ENCODE results near the gene LSAMP.
A peak's percentile ranks its signal among the peaks of the same experiment; 100 is the strongest.
"Not testable (repeated sequence)": the region's sequence is repeated elsewhere in the genome, so short reads cannot be mapped to it uniquely, and the experiment has no call there.

LSAMP gene

GRCh38 chr3:115831864-115832263, 613.4 kb downstream of the LSAMP start:
- DNase-seq = no peak

- no peak for DNase-seq
Observed at GRCh38 chr3:115830764-115831395, 614.4 kb downstream of the LSAMP start.

GRCh38 chr3:115828401-115828800, 616.9 kb downstream of the LSAMP start:
- no peak for DNase-seq

GRCh38 chr3:115827495-115827894, 617.8 kb downstream of the LSAMP start:
- DNase-seq = no peak

GRCh38 chr3:115825046-115825445, 620.2 kb downstream of the LSAMP start:
- DNase-seq = no peak

GRCh38 chr3:115823083-115823482, 622.2 kb downstream of the LSAMP start:
- DNase-seq = no peak

- DNase-seq = no peak
Observed at GRCh38 chr3:115822579-115822978, 622.7 kb downstream of the LSAMP start.

- DNase-seq = peak; percentile 58 to 91
Observed at GRCh38 chr3:115819785-115820384, 625.4 kb downstream of the LSAMP start.

GRCh38 chr3:115814778-115815380, 630.4 kb downstream of the LSAMP start:
- DNase-seq = peak; percentile 69 to 85

GRCh38 chr3:115814006-115814405, 631.3 kb downstream of the LSAMP start:
- DNase-seq = no peak

- DNase-seq = no peak
Observed at GRCh38 chr3:115808816-115809215, 636.5 kb downstream of the LSAMP start.

GRCh38 chr3:115808244-115808643, 637.0 kb downstream of the LSAMP start:
- no peak for DNase-seq

GRCh38 chr3:115806501-115806900, 638.8 kb downstream of the LSAMP start:
- DNase-seq = no peak

GRCh38 chr3:115805520-115805919, 639.8 kb downstream of the LSAMP start:
- no peak for DNase-seq

GRCh38 chr3:115804713-115805119, 640.6 kb downstream of the LSAMP start:
- no peak for DNase-seq

GRCh38 chr3:115804200-115804599, 641.1 kb downstream of the LSAMP start:
- DNase-seq = no peak

GRCh38 chr3:115803661-115804060, 641.6 kb downstream of the LSAMP start:
- DNase-seq = no peak

GRCh38 chr3:115800489-115801075, 644.7 kb downstream of the LSAMP start:
- no peak for DNase-seq

GRCh38 chr3:115800065-115800464, 645.2 kb downstream of the LSAMP start:
- not testable (repeated sequence) for DNase-seq

- DNase-seq = no peak
Observed at GRCh38 chr3:115792206-115792955, 652.9 kb downstream of the LSAMP start.

GRCh38 chr3:115791271-115792153, 653.8 kb downstream of the LSAMP start:
- DNase-seq = not testable (repeated sequence)

GRCh38 chr3:115790759-115791158, 654.5 kb downstream of the LSAMP start:
- no peak for DNase-seq

All from NCI-H524 (cell line).